ENCODE data around the gene QARS1. TPM values are rescaled to one million over a fixed set of nuclear protein-coding genes. Genes with fewer than 3 reads are reported as not detected.

QARS1 gene
- total and polyA plus RNA-seq, 2 of the 8 experiments (the other 6 are each of a cell fraction or from before 2014, with no cell fraction given): 353 to 581 TPM

DNA sequence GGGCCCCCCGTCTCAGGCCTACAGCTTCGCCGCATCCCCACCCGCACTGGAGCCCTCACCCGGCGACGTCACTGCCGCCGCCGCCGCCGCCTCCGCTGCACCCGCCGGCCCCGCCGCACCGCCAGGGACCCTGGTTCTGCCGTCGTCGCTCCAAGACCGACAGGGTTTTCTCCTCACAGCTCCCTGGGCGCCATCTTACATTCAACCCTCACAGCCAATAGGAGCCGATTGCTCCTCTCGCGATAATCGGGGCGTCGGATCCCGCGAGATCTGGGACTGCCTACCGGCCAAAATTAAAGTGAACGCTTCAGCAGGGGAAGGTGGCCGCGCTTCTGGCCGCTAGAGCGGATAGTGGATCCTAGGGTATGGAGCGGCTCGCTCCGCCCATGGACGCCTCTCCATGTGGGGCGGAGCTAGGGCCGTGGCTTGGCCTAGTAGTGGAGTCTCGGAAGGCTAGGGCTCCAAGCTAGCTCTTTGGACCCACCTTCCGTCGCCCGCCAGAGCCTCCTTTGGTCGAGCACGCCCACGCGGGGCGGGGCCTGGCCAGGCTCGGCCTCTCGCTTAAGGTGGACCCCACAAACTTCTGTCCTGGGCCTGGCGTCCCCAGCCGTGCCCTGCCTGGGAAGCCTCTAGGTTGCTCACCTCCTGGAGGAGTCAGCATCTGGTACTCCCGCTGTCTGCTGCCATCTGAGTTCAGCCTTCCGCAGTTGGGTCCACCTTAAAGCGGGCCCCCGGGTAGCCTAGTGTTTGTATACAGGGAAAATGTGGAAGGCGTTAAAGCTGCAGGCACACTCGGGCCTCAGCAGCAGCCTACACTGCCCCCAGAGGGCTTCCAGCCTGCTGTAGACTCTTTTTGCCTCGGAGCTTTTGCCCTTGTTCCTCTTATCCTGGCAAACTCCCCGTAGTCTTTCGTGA, 10.4 kb downstream of the QARS1 start, which contains the start of gene QRICH1:
Gene QRICH1, minus strand, starts transcription at position 219 of the 915 bp plus-strand sequence. CDS start 17,054 bp downstream, outside the sequence.
- Histone ChIP-seq H3K18ac (ENCODE audit: extremely low read depth, low read length) (peak within 1 kb of the TSS; percentile 88), H3K14ac (ENCODE audit: insufficient read length) (peak within 1 kb of the TSS; percentile 43), H4K20me1 (replicated peaks in 1 of 2; ENCODE audit: control insufficient read depth in 1 of 2, insufficient read depth in 2 of 2, low read length in 2 of 2) (peaks cover 2 to 4% of the 10 kb centered on the region in 2 experiments), H4K91ac (replicated peaks; ENCODE audit: insufficient read length, low read length) (peak within 1 kb of the TSS; percentile 91), H3K27ac (ENCODE audit: low read depth, low read length) (peak within 1 kb of the TSS; percentile 88), H3K36me3 (ENCODE audit: control insufficient read depth in 2 of 4, insufficient read depth in 4 of 4, low read length in 3 of 4) (peaks cover 10 to 27% (median 20%) of the 10 kb centered on the region in 4 experiments; a peak in 7 of 8 replicates), H3K79me2 (ENCODE audit: control insufficient read depth in 1 of 2, insufficient read depth in 2 of 2, low read length in 2 of 2) (peaks cover 21 to 41% of the 10 kb centered on the region in 2 experiments), H2BK12ac (ENCODE audit: low read depth, low read length) (no peak within 1 kb of the TSS), H3K23ac (ENCODE audit: insufficient read length) (no peak within 1 kb of the TSS), H3K56ac (replicated peaks; ENCODE audit: insufficient read length, low read depth, low read length) (peak within 1 kb of the TSS; percentile 90), H2BK5ac (ENCODE audit: low read depth, low read length) (peak within 1 kb of the TSS; percentile 86), H2BK120ac (replicated peaks; ENCODE audit: low read depth, low read length) (no peak within 1 kb of the TSS), H2BK15ac (ENCODE audit: low read length) (no peak within 1 kb of the TSS; the same call in 1 of the 2 replicates), H3K23me2 (ENCODE audit: low read depth, low read length) (peaks cover 9% of the 10 kb centered on the region), H3K4me2 (ENCODE audit: insufficient read depth in 1 of 2, low read depth in 2 of 2, low read length in 2 of 2) (peak within 1 kb of the TSS; percentile 79 to 89), H3K9ac (replicated peaks in 1 of 4; ENCODE audit: extremely low read depth in 1 of 4, low read depth in 3 of 4, low read length in 3 of 4) (peak within 1 kb of the TSS; percentile 92 to 100 (median 94)), H3K27me3 (replicated peaks in 1 of 4; ENCODE audit: control insufficient read depth in 3 of 4, extremely low read depth in 1 of 4, insufficient read depth in 3 of 4, low read length in 3 of 4) (no peaks in the 10 kb centered on the region), H2AFZ (ENCODE audit: low read length) (peak within 1 kb of the TSS; percentile 16; the same call in 1 of the 2 replicates), H4K5ac (ENCODE audit: insufficient read length, low read depth, low read length) (peak within 1 kb of the TSS; percentile 86), H3K9me3 (ENCODE audit: insufficient read depth in 2 of 2, low read depth in 1 of 2, low read length in 1 of 2) (no peaks in the 10 kb centered on the region), H2AK5ac (ENCODE audit: low read depth, low read length) (0 out of 2 replicates have a peak within 1 kb of the TSS, but pooled peaks have one; percentile 4), H3K4me1 (replicated peaks in 1 of 4; ENCODE audit: control insufficient read depth in 3 of 4, insufficient read depth in 4 of 4, low read length in 3 of 4) (no peaks in the 10 kb centered on the region; a peak in 1 of 7 replicates), H4K8ac (ENCODE audit: extremely low read depth, insufficient read depth, low read length) (peak within 1 kb of the TSS; percentile 100), H2BK20ac (ENCODE audit: low read length) (no peak within 1 kb of the TSS), H3K4ac (replicated peaks; ENCODE audit: insufficient read length, low read depth, low read length) (peak within 1 kb of the TSS; percentile 57), H3K4me3 (ENCODE audit: extremely low read depth in 1 of 4, insufficient read depth in 2 of 4, low read depth in 3 of 4, low read length in 4 of 4) (peak within 1 kb of the TSS; percentile 80 to 99 (median 89)), H3K79me1 (ENCODE audit: low read depth, low read length) (no peaks in the 10 kb centered on the region; the same call in 1 of the 2 replicates)
- WGBS, 2 experiments (ENCODE audit: extremely low coverage in 1 of 2, insufficient coverage in 1 of 2, insufficient read length in 1 of 2, insufficient replicate concordance in 2 of 2, low coverage in 1 of 2, low lambda C conversion rate in 2 of 2, missing lambda C conversion rate in 1 of 2): 2% methylated on average over 57 of the region's 65 CpGs; no CpG with 5 or more reads in 1 of the 2 experiments
- ChIA-PET POLR2A (ENCODE audit: partially characterized antibody) (interaction anchor here (0.6 to 27.9 kb wide), 47 partner anchors 8 to 535 kb away, joined by 3 to 508 read pairs (median 4); partner anchors contain the start of genes C3orf62, CELSR3, DAG1 and DALRD3), CTCF (ENCODE audit: partially characterized antibody) (interaction anchor here (0.6 to 4.3 kb wide), 18 partner anchors 10 to 109 kb away, joined by 3 to 34 read pairs (median 4); partner anchors contain the start of genes NDUFAF3 and QARS1)
- peak; percentile 45 for FAIRE-seq
- peak; percentile 91 to 96 for DNase-seq (ENCODE audit: low read depth in 1 of 2, low spot score in 2 of 2)
- no peak for TF ChIP-seq CEBPB (IDR thresholded peaks at IDR 0.05; ENCODE audit: low read depth, low read length)
- TF ChIP-seq EZH2 (IDR thresholded peaks at IDR 0.05; ENCODE audit: low read depth, low read length, severe bottlenecking): no peak
- TF ChIP-seq KDM5A (IDR thresholded peaks at IDR 0.05; ENCODE audit: low read length): peak; percentile 93
- TF ChIP-seq TAF1 (IDR thresholded peaks at IDR 0.05; ENCODE audit: low read depth, low read length): peak; percentile 99
- TF ChIP-seq BCL11A (IDR thresholded peaks at IDR 0.05; ENCODE audit: low read depth in 2 of 2, low read length in 2 of 2): no peak
- no peak for TF ChIP-seq RXRA (IDR thresholded peaks at IDR 0.05; ENCODE audit: insufficient read depth, low read depth, low read length)
- TF ChIP-seq, protein P1, sequence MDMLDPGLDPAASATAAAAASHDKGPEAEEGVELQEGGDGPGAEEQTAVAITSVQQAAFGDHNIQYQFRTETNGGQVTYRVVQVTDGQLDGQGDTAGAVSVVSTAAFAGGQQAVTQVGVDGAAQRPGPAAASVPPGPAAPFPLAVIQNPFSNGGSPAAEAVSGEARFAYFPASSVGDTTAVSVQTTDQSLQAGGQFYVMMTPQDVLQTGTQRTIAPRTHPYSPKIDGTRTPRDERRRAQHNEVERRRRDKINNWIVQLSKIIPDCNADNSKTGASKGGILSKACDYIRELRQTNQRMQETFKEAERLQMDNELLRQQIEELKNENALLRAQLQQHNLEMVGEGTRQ (IDR thresholded peaks at IDR 0.05; ENCODE audit: low read length): no peak
- TF ChIP-seq SIX5 (IDR thresholded peaks at IDR 0.05; ENCODE audit: low read depth, low read length): no peak
- TF ChIP-seq JUN (IDR thresholded peaks at IDR 0.05; ENCODE audit: low read depth, low read length): no peak
- no peak for TF ChIP-seq NRF1 (IDR thresholded peaks at IDR 0.05; ENCODE audit: low read depth, low read length)

Measured in H1 (cell line).